HG03442 (cell line): ENCODE data around the gene SPSB2.
"Not testable (repeated sequence)": the region's sequence is repeated elsewhere in the genome, so short reads cannot be mapped to it uniquely, and the experiment has no call there.

Experiments
- ATAC-seq: cut with Tn5 transposase; IDR thresholded peaks from one replicate; pipeline ENCODE4 v1.9.1; 2021; ENCODE audit warnings: mild to moderate bottlenecking, moderate library complexity; ENCODE audit not compliant: unreplicated experiment

Gene SPSB2

DNA sequence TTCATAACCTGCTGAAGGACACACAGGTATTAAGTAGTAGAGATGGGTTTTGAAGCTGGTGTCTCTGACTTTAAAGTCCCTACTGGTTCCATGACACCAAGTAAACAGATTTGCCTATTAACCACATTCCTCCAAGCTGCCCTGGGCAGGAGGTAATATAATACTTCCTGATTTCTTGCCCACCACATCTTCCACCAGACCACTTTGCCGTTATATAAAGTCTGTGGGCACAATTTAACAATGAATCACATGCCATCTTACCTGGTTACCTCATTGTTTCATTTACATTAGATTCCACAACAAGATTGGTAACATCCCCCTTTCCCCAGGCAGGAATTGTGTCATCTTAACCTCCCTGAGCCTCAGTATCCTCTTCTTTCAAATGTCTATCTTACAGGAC is 30.6 kb upstream of the SPSB2 start:
- ATAC-seq = no peak

- ATAC-seq = no peak
Observed at GRCh38 chr12:6902448-6902847, 29.3 kb upstream of the SPSB2 start.

GRCh38 chr12:6899837-6900519 is 26.9 kb upstream of the SPSB2 start:
- no peak for ATAC-seq

GRCh38 chr12:6899427-6899826 is 26.3 kb upstream of the SPSB2 start:
- no peak for ATAC-seq

- ATAC-seq = no peak
Observed at GRCh38 chr12:6896846-6897435, 23.8 kb upstream of the SPSB2 start.

DNA sequence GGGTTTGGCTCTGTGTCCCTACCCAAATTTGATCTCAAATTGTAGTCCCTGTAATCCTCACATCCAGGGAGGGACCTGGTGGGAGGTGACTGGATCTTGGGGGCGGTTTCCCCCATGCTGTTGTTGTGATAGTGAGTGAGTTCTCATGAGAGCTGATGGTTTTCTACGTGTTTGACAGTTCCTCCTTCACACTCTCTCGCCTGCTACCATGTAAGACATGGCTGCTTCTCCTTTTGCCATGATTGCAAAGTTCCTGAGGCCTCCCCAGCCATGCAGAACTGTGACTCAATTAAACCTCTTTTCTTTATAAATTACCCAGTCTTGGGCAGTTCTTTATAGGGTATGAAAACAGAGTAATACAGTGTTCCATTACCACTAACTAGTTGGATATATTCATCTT is 21.2 kb upstream of the SPSB2 start:
- ATAC-seq = no peak

DNA sequence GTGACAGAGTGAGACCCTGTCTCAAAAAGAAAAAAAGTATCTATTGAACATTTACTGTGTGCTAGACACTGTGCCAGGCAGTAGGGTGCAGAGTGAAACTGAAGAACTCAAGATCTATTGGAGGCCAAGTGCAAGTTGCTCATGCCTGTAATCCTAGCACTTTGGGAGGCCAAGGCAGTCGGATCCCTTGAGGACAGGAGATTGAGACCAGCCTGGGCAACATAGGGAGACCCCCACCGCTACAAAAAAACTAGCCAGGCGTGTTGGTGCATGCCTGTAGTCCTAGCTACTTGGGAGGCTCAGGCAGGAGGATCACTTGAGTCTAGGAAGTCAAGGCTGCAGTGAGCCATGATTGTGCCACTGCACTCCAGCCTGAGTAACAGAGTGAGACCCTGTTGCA is 19.6 kb upstream of the SPSB2 start:
- ATAC-seq = not testable (repeated sequence)

- no peak for ATAC-seq
Observed at GRCh38 chr12:6891646-6892001, 18.5 kb upstream of the SPSB2 start.

DNA sequence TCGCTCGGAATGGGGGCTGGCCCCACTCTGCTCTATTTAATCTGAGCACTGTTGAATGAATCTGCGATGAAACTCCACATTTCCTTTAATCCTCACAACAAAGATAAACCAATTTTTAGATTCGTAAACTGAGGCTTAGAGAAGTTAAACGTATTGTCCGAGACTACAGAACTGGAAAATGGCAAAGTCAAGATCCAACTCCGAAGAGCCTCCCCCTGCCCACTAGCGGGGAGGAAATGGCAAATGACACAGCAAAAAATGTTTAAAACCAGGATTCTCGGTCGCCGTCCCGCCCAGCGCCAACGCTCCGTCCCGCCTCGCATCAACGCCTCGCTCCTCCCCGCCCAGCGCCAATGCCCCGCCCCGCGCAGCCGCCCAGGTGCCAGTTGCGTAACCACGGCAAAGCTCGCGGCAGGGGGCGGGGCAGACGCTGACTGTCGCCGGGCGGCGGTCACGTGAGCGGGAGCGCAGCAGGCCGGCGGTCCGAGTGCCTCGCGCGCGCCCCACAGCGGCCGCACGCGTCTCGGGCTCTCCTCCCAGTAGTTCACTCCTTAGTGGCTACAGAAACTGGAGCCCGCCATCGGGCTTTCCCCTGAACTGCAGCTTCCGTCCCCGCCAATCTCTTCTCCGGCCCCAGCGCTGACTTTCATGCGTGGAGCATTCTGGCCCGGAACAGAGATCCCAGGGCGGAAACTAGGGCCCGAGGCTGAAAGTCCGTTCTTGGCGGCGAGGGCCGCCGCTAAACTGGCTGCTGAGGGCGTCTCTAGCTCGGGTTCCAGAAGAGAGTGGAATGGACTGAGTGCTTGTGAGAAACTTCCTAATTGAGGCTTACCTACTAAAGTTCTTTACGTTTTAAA is 17.9 kb upstream of the SPSB2 start:
- ATAC-seq = peak; percentile 92

DNA sequence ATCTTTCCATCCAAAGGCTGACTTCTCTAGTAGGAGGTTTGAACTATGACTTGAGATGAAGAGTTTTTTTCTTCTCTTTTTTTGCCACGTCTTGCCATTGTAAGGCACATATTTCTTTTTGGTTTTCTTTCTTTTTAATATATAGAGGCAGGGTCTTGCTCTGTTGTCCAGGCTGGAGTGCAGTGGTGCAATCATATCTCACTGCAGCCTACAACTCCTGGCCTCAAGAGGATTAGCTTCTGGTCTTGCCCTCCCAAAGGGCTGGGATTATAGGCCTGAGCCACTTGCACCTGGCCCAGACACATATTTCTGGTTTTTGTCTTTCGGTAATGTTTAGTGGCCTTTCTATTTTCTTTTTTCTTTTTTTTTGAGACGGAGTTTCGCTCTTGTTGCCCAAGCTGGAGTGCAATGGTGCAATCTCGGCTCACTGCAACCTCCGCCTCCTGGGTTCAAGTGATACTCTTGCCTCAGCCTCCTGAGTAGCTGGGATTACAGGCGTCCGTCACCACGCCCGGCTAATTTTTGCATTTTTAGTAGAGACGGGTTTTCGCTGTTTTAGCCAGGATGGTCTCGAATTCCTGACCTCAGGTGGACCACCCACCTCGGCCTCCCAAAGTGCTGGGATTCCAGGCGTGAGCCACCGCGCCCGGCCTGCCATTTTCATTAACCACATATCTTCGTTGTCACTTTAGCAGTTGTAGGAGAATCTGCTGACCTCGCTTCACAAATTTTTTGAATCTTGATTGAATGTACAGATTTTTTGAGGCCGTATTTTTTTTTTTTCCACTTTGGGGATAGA is 16.9 kb upstream of the SPSB2 start:
- ATAC-seq = not testable (repeated sequence)

- ATAC-seq = not testable (repeated sequence)
Observed at GRCh38 chr12:6888794-6889193, 15.7 kb upstream of the SPSB2 start.

DNA sequence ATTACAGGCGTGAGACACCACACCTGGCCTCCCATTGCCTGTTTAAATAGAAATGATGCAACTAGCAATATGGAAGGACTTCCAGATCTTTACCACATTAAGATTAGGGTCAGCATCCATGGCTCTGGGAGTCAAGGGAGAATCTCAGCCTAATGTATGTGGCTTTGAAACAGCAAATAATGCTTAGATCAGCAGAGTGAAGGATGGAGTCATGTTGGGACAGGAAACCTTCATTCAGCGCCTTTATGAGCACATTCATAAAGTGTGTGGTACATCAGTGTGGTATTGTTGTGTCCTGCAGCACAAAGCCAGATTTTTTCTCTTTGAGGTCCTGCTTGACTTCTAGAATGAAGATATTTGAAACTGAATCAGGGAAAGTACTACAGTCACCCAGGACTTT is 15.3 kb upstream of the SPSB2 start:
- no peak for ATAC-seq

DNA sequence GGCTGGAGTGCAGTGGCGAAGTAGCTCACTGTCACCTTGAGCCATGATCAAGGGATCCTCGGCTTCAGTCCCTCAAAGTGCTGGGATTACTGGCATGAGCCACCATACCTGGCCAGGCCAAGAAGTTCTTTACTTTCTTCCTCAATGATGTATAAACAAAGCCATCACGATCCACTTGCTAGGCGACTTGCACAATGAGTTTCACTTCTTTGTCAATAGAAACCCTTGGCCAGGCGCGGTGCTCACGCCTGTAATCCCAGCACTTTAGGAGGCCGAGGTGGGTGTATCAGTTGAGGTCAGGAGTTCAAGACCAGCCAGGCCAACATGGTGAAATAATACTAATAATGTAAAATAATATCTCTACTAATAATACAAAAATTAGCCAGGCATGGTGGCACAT is 14.4 kb upstream of the SPSB2 start:
- ATAC-seq = no peak

DNA sequence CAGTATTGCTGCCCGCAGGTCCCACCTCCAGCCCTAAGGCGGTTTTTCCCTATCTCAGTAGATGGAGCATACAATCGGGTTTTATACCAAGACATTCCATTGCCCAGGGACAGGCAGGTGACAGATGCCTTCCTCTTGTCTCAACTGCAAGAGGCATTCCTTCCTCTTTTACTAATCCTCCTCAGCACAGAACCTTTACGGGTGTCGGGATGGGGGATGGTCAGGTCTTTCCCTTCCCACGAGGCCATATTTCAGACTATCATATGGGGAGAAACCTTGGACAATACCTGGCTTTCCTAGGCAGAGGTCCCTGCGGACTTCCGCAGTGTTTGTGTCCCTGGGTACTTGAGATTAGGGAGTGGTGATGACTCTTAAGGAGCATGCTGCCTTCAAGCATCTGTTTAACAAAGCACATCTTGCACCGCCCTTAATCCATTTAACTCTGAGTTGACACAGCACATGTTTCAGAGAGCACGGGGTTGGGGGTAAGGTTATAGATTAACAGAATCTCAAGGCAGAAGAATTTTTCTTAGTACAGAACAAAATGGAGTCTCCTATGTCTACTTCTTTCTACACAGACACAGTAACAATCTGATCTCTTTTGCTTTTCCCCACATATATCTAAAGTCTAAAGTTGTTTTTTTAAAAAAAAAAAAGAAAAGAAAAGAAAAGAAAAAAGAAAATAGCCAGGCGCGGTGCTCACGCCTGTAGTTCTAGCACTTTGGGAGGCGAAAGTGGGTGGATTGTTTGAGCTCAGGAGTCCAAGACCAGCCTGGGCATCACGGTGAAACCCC is 13.3 kb upstream of the SPSB2 start:
- not testable (repeated sequence) for ATAC-seq

DNA sequence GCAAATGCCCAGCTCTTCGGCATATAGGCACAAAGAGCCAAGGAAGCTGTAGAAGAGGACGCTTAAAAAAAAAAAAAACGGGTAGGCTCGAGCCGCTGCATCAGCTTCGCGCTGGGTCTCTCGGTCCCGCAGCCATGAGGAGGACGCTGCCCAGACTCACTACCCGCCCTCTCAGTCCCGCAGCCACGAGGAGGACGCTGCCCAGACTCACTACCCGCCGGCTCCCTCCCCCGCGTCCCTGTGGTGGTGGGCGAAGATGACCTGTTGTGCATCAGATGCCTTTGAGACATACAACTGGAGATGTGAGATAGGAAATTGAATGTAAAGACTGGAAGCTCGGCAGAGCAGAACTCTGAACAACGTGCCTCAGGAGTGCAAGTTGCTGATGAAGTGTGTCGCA is 11.4 kb upstream of the SPSB2 start:
- no peak for ATAC-seq

- ATAC-seq = no peak
Observed at GRCh38 chr12:6883683-6884082, 10.6 kb upstream of the SPSB2 start.

DNA sequence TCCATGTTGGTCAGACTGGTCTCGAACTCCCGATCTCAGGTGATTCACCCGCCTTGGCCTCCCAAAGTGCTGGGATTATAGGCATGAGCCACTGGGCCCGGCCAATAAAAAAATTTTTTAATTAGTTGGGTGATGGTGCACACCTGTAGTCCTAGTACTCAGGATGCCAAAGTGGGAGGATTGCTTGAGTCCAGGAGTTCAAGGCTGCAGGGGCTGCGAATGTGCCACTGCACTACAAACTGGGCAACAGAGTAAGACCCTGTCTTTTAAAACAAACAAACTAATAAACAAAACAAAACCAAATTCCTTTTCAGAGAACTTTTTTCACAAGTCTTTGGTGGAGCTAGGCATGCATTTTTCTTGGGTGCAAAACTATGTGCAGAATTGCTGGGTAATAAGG is 10.1 kb upstream of the SPSB2 start:
- no peak for ATAC-seq

DNA sequence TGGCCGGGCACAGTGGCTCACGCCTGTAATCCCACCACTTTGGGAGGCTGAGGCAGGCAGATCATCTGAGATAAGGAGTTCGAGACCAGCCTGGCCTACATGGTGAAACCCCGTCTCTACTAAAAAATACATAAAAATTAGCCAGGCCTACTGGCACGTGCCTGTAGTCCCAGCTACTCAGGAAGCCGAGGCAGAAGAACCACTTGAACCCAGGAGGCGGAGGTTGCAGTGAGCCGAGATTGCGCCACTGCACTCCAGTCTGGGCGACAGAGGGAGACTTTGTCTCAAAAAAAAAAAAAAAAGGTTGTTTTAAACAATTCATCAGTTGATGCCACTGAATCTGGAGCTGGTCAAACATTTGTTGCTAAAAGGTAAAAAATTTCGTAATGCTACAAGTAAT is 6.7 kb upstream of the SPSB2 start:
- not testable (repeated sequence) for ATAC-seq

- not testable (repeated sequence) for ATAC-seq
Observed at GRCh38 chr12:6874015-6874368, 889 bp upstream of the SPSB2 start.
